H1 (cell line): Measurements from ENCODE around the gene RRP1. TPM values are rescaled to one million over a fixed set of nuclear protein-coding genes. Genes with fewer than 3 reads are reported as not detected.

Source experiments
- CTCF ChIA-PET: fragments of 300-600 bp; sonication (Branson Sonifier 250); formaldehyde crosslinking; loops from one replicate; lab custom pipeline; 2021; ENCODE audit not compliant: partially characterized antibody; lab: Charles Lee
- POLR2A ChIA-PET: fragments of 300-600 bp; sonication (Branson Sonifier 250); formaldehyde crosslinking; loops from one replicate; lab custom pipeline; 2021; ENCODE audit warnings: inconsistent platforms; ENCODE audit not compliant: partially characterized antibody; lab: Charles Lee
- DNase-seq, 2 experiments: peaks; one replicate each; pipeline versions ENCODE4 v3.0.0 to v3.0.0-alpha.2; 2010 to 2022; ENCODE audit warnings: low spot score in 2 of 2, low read depth in 1 of 2, mixed read lengths in 1 of 2
- FAIRE-seq: peaks from 2 replicates; lab custom pipeline; 2011; peaks lifted over from hg19 to GRCh38; lab: Jason Lieb, UNC
- H2AFZ ChIP-seq: 2 replicates; pipeline ENCODE4 v1.8.1; 2012; ENCODE audit warnings: low read length, inconsistent platforms
- H2AK5ac ChIP-seq: 2 replicates; pipeline ENCODE4 v1.6.1; 2013; ENCODE audit warnings: low read depth, low read length
- H2BK120ac ChIP-seq: replicated peaks from 2 replicates; pipeline ENCODE3; 2013; ENCODE audit warnings: low read depth, low read length, inconsistent platforms
- H2BK12ac ChIP-seq: 2 replicates; pipeline ENCODE4 v1.6.1; 2013; ENCODE audit warnings: low read depth, low read length
- H2BK15ac ChIP-seq: 2 replicates; pipeline ENCODE4 v1.6.1; 2013; ENCODE audit warnings: low read length
- H2BK20ac ChIP-seq: 2 replicates; pipeline ENCODE4 v1.6.1; 2013; ENCODE audit warnings: low read length
- H2BK5ac ChIP-seq: 2 replicates; pipeline ENCODE4 v1.6.1; 2013; ENCODE audit warnings: low read depth, low read length
- H3K14ac ChIP-seq: 2 replicates; pipeline ENCODE4 v1.6.1; 2013; ENCODE audit warnings: inconsistent platforms; ENCODE audit not compliant: insufficient read length
- H3K18ac ChIP-seq: 2 replicates; pipeline ENCODE4 v1.6.1; 2013; ENCODE audit warnings: low read length; ENCODE audit errors: extremely low read depth
- H3K23ac ChIP-seq: 2 replicates; pipeline ENCODE4 v1.6.1; 2013; ENCODE audit warnings: inconsistent platforms; ENCODE audit not compliant: insufficient read length
- H3K23me2 ChIP-seq: 2 replicates; pipeline ENCODE4 v1.6.1; 2013; ENCODE audit warnings: low read depth, low read length
- H3K27ac ChIP-seq: 2 replicates; pipeline ENCODE4 v1.6.1; 2011; ENCODE audit warnings: low read depth, low read length, inconsistent platforms
- H3K27me3 ChIP-seq, 4 experiments: replicated peaks in 1 of 4; 1 replicate in 1 of 4; 2 replicates in 3 of 4; pipeline versions ENCODE4 v1.6.1 to v1.8.1; 2011 to 2013; ENCODE audit warnings: low read length in 3 of 4, mild to moderate bottlenecking in 3 of 4, inconsistent platforms in 2 of 4, mixed read lengths in 2 of 4, moderate library complexity in 1 of 4; ENCODE audit not compliant: control insufficient read depth in 3 of 4, insufficient read depth in 3 of 4; ENCODE audit errors: extremely low read depth in 1 of 4
- H3K36me3 ChIP-seq, 4 experiments: 2 replicates each; pipeline versions ENCODE4 v1.6.1 to v1.8.1; 2011 to 2013; ENCODE audit warnings: mild to moderate bottlenecking in 4 of 4, low read length in 3 of 4, moderate library complexity in 2 of 4, control low read depth in 1 of 4, inconsistent platforms in 1 of 4; ENCODE audit not compliant: insufficient read depth in 4 of 4, control insufficient read depth in 2 of 4
- H3K4ac ChIP-seq: replicated peaks from 2 replicates; pipeline ENCODE3; 2013; ENCODE audit warnings: low read length, low read depth, mixed read lengths, inconsistent platforms; ENCODE audit not compliant: insufficient read length
- H3K4me1 ChIP-seq, 4 experiments: replicated peaks in 1 of 4; 1 replicate in 1 of 4; 2 replicates in 3 of 4; pipeline versions ENCODE4 v1.6.1 to v1.8.1; 2011 to 2013; ENCODE audit warnings: low read length in 3 of 4, inconsistent platforms in 2 of 4, mixed read lengths in 1 of 4; ENCODE audit not compliant: insufficient read depth in 4 of 4, control insufficient read depth in 3 of 4
- H3K4me2 ChIP-seq, 2 experiments: 2 replicates each; pipeline versions ENCODE4 v1.6.1 to v1.8.1; 2011 to 2013; ENCODE audit warnings: low read depth in 2 of 2, low read length in 2 of 2, control low read depth in 1 of 2, inconsistent platforms in 1 of 2, mild to moderate bottlenecking in 1 of 2; ENCODE audit not compliant: insufficient read depth in 1 of 2
- H3K4me3 ChIP-seq, 4 experiments: fragments of 200-600, 300-600 bp in 1 of 4; sonication (generic), shearing (Covaris generic), sonication (Bioruptor Twin) in 1 of 4; 2 replicates each; pipeline versions ENCODE4 v1.5.1 to v1.8.1; 2011 to 2016; ENCODE audit warnings: low read length in 4 of 4, low read depth in 3 of 4, control low read depth in 2 of 4, inconsistent platforms in 2 of 4, mild to moderate bottlenecking in 2 of 4, mixed read lengths in 1 of 4, moderate library complexity in 1 of 4; ENCODE audit not compliant: insufficient read depth in 2 of 4; ENCODE audit errors: extremely low read depth in 1 of 4
- H3K56ac ChIP-seq: replicated peaks from 2 replicates; pipeline ENCODE3; 2013; ENCODE audit warnings: low read depth, mild to moderate bottlenecking, mixed read lengths, low read length, inconsistent platforms; ENCODE audit not compliant: insufficient read length
- H3K79me1 ChIP-seq: 2 replicates; pipeline ENCODE4 v1.6.1; 2013; ENCODE audit warnings: low read depth, low read length, control low read depth
- H3K79me2 ChIP-seq, 2 experiments: 2 replicates each; pipeline versions ENCODE4 v1.6.1 to v1.8.1; 2012 to 2013; ENCODE audit warnings: low read length in 2 of 2, mild to moderate bottlenecking in 2 of 2, inconsistent platforms in 1 of 2; ENCODE audit not compliant: insufficient read depth in 2 of 2, control insufficient read depth in 1 of 2
- H3K9ac ChIP-seq, 4 experiments: replicated peaks in 1 of 4; 1 replicate in 1 of 4; 2 replicates in 3 of 4; pipeline versions ENCODE4 v1.6.1 to v1.8.1; 2011 to 2013; ENCODE audit warnings: low read depth in 3 of 4, low read length in 3 of 4, control low read depth in 2 of 4, mild to moderate bottlenecking in 2 of 4, moderate library complexity in 2 of 4, inconsistent platforms in 1 of 4; ENCODE audit errors: extremely low read depth in 1 of 4
- H3K9me3 ChIP-seq, 2 experiments: 2 replicates each; pipeline versions ENCODE4 v1.6.1 to v1.8.1; 2012 to 2013; ENCODE audit warnings: mild to moderate bottlenecking in 2 of 2, moderate library complexity in 2 of 2, control low read depth in 1 of 2, inconsistent platforms in 1 of 2, low read depth in 1 of 2, low read length in 1 of 2, mixed read lengths in 1 of 2; ENCODE audit not compliant: insufficient read depth in 2 of 2
- H4K20me1 ChIP-seq, 2 experiments: replicated peaks in 1 of 2; 2 replicates each; pipeline versions ENCODE3 to v1.8.1; 2011 to 2013; ENCODE audit warnings: inconsistent platforms in 2 of 2, low read length in 2 of 2, mild to moderate bottlenecking in 1 of 2; ENCODE audit not compliant: insufficient read depth in 2 of 2, control insufficient read depth in 1 of 2
- H4K5ac ChIP-seq: 2 replicates; pipeline ENCODE4 v1.6.1; 2013; ENCODE audit warnings: low read length, low read depth, mixed read lengths, inconsistent platforms; ENCODE audit not compliant: insufficient read length
- H4K8ac ChIP-seq: 2 replicates; pipeline ENCODE4 v1.8.0; 2013; ENCODE audit warnings: mild to moderate bottlenecking, moderate library complexity, low read length, inconsistent platforms; ENCODE audit not compliant: insufficient read depth; ENCODE audit errors: extremely low read depth
- H4K91ac ChIP-seq: replicated peaks from 2 replicates; pipeline ENCODE3; 2013; ENCODE audit warnings: low read length, mixed read lengths, inconsistent platforms; ENCODE audit not compliant: insufficient read length
- CREB1 ChIP-seq: IDR thresholded peaks from 2 replicates; pipeline ENCODE4 v1.6.1; 2012; ENCODE audit warnings: inconsistent platforms
- CTBP2 ChIP-seq: IDR thresholded peaks from 2 replicates; pipeline ENCODE4 v1.7.0; 2011; ENCODE audit warnings: borderline replicate concordance, mild to moderate bottlenecking, moderate library complexity, mixed read lengths, low read length; ENCODE audit not compliant: insufficient read depth, insufficient read length
- HDAC6 ChIP-seq: IDR thresholded peaks from one replicate; pipeline ENCODE4 v1.7.1; 2012; ENCODE audit warnings: low read depth, mild to moderate bottlenecking, inconsistent platforms, low read length, moderate library complexity
- KDM5A ChIP-seq: fragments of 200-600 bp; IDR thresholded peaks from 2 replicates; pipeline ENCODE4 v1.7.1; 2012; ENCODE audit warnings: mild to moderate bottlenecking, low read length, inconsistent platforms, mixed read lengths
- PHF8 ChIP-seq: fragments of 200-600 bp; sonication (generic); conservative IDR thresholded peaks from 2 replicates; pipeline ENCODE4 v1.7.1; 2012; ENCODE audit warnings: low read depth, mild to moderate bottlenecking, inconsistent platforms, low read length, moderate library complexity
- SIN3A ChIP-seq, 2 experiments: IDR thresholded peaks in 1 of 2; conservative IDR thresholded peaks in 1 of 2; 2 replicates each; pipeline ENCODE4 v1.6.1; 2011 to 2012; ENCODE audit warnings: low read length in 2 of 2, improper control_type of control experiment in 1 of 2, low read depth in 1 of 2, mild to moderate bottlenecking in 1 of 2
- SIRT6 ChIP-seq: IDR thresholded peaks from one replicate; pipeline ENCODE4 v1.7.1; 2012; ENCODE audit warnings: low read length, inconsistent platforms
- SP2 ChIP-seq: IDR thresholded peaks from 2 replicates; pipeline ENCODE4 v1.6.1; 2012; ENCODE audit warnings: mild to moderate bottlenecking, low read length, inconsistent platforms
- SRF ChIP-seq: IDR thresholded peaks from 2 replicates; pipeline ENCODE4 v1.6.1; 2011; ENCODE audit warnings: mild to moderate bottlenecking, low read depth, low read length, moderate library complexity
- TAF1 ChIP-seq: IDR thresholded peaks from 2 replicates; pipeline ENCODE4 v1.6.1; 2011; ENCODE audit warnings: mild to moderate bottlenecking, low read depth, low read length
- TCF12 ChIP-seq: IDR thresholded peaks from 2 replicates; pipeline ENCODE4 v1.6.1; 2011; ENCODE audit warnings: low read depth, mild to moderate bottlenecking, low read length
- TEAD4 ChIP-seq: IDR thresholded peaks from 2 replicates; pipeline ENCODE4 v1.6.1; 2012; ENCODE audit warnings: low read depth, low read length, inconsistent platforms, mixed read lengths
- whole genome bisulfite sequencing, 2 experiments: shearing (Covaris generic) in 1 of 2; methylation state at CpG; one replicate each; pipeline versions ENCODE4 v1.1.6 to v1.1.7; 2013 to 2015; ENCODE audit warnings: low lambda C conversion rate in 2 of 2, mixed read lengths in 2 of 2, inconsistent platforms in 1 of 2, low coverage in 1 of 2, missing lambda C conversion rate in 1 of 2; ENCODE audit not compliant: insufficient replicate concordance in 2 of 2, insufficient coverage in 1 of 2, insufficient read length in 1 of 2; ENCODE audit errors: extremely low coverage in 1 of 2, missing lambda C conversion rate in 1 of 2; 5-methylcytosine and 5-hydroxymethylcytosine counted together
- polyA plus RNA-seq, 7 experiments: library from polyadenylated mRNA; depleted of rRNA in 3 of 7; stranded (reverse) in 5 of 7; unstranded in 2 of 7; fragments of >200 nt in 5 of 7; fragments of 200-250 nt in 2 of 7; gene quantifications; 1 replicate in 5 of 7; 2 replicates in 1 of 7; 4 replicates in 1 of 7; pipeline versions ENCODE4 v1.2.1 to v1.2.3, GENCODE V29; 2011 to 2013; ENCODE audit warnings: missing spikeins in 2 of 7, mixed read lengths in 2 of 7
- total RNA-seq: library from RNA; stranded (reverse); fragmentation: NEBNext Ultra II Directional; extraction: Animal tissue kit (Norgen Biotek cat#: 25700); gene quantifications from 2 replicates; pipeline ENCODE4 v1.2.1, GENCODE V29; 2021
- TF ChIP-seq, protein P1 (sequence below), 3 experiments: IDR thresholded peaks; 1 replicate in 2 of 3; 2 replicates in 1 of 3; pipeline versions ENCODE4 v1.5.1 to v1.6.1; 2011; ENCODE audit warnings: low read length in 3 of 3, mild to moderate bottlenecking in 3 of 3, inconsistent platforms in 2 of 3, low read depth in 1 of 3, moderate library complexity in 1 of 3; ENCODE audit not compliant: insufficient read depth in 1 of 3; ENCODE audit errors: control extremely low read depth in 1 of 3

Gene RRP1
- total and polyA plus RNA-seq, 2 of the 8 experiments (the other 6 are each of a cell fraction or from before 2014, with no cell fraction given): 11.6 to 55.2 TPM

DNA sequence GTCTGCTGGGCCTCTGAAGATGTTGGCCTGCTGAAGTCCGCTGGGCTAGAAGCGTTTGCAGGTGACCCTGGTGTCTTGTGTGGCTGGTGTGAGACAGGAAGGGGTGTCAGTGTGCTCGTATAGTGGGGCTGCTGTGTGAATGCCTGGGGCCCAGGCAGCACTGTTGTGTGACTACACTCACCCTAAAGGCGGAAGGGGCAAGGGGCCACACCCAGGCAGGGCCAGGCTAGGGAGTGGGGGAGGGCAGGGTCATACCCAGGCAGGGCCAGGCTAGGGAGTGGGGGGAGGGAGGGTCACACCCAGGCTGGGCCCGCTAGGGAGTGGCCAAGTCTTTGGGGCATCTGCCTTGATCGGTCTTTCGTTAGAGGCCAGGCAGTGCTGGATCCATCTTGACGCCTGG is 45.4 kb upstream of the RRP1 start:
- TF ChIP-seq SIN3A (conservative IDR thresholded peaks at IDR 0.05 in 1 of 2, IDR thresholded peaks at IDR 0.05 in 1 of 2; ENCODE audit: low read depth in 1 of 2, low read length in 2 of 2): no peak
- no peak for TF ChIP-seq PHF8
- TF ChIP-seq SIRT6: no peak
- no peak for TF ChIP-seq TCF12
- no peak for TF ChIP-seq CREB1
- TF ChIP-seq CTBP2: no peak
- no peak for TF ChIP-seq SRF
- no peak for TF ChIP-seq HDAC6
- TF ChIP-seq SP2: no peak
- TF ChIP-seq, protein P1, sequence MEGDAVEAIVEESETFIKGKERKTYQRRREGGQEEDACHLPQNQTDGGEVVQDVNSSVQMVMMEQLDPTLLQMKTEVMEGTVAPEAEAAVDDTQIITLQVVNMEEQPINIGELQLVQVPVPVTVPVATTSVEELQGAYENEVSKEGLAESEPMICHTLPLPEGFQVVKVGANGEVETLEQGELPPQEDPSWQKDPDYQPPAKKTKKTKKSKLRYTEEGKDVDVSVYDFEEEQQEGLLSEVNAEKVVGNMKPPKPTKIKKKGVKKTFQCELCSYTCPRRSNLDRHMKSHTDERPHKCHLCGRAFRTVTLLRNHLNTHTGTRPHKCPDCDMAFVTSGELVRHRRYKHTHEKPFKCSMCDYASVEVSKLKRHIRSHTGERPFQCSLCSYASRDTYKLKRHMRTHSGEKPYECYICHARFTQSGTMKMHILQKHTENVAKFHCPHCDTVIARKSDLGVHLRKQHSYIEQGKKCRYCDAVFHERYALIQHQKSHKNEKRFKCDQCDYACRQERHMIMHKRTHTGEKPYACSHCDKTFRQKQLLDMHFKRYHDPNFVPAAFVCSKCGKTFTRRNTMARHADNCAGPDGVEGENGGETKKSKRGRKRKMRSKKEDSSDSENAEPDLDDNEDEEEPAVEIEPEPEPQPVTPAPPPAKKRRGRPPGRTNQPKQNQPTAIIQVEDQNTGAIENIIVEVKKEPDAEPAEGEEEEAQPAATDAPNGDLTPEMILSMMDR (IDR thresholded peaks at IDR 0.05; ENCODE audit: control extremely low read depth in 1 of 3, insufficient read depth in 1 of 3, low read depth in 1 of 3, low read length in 3 of 3): no peak
- TF ChIP-seq TEAD4: no peak
- no peak for TF ChIP-seq TAF1
- TF ChIP-seq KDM5A: no peak
- no peak for DNase-seq
- Histone ChIP-seq H3K18ac (no peak overlapping the region), H4K5ac (no peak overlapping the region), H3K79me1 (0 out of 2 replicates have a peak, but pooled peaks cover 2% of the 10 kb centered on the region), H3K9ac (no peak overlapping the region), H4K20me1 (peaks cover 0 to 9% of the 10 kb centered on the region in 2 experiments), H3K27ac (no peak overlapping the region), H2BK120ac (no peak overlapping the region), H4K8ac (no peak overlapping the region), H3K4me2 (no peak overlapping the region), H3K4me3 (no peak overlapping the region), H3K79me2 (no peaks in the 10 kb centered on the region), H3K9me3 (no peaks in the 10 kb centered on the region), H3K14ac (no peak overlapping the region), H3K27me3 (no peaks in the 10 kb centered on the region), H3K36me3 (peaks cover 0 to 14% (median 13%) of the 10 kb centered on the region in 4 experiments; a peak in 6 of 8 replicates), H3K4me1 (peaks cover 0 to 9% (median 4%) of the 10 kb centered on the region in 4 experiments; a peak in 5 of 7 replicates), H3K56ac (no peak overlapping the region), H3K23me2 (no peaks in the 10 kb centered on the region), H2AK5ac (no peak overlapping the region), H4K91ac (no peak overlapping the region), H3K23ac (no peak overlapping the region), H2BK12ac (no peak overlapping the region), H2BK15ac (no peak overlapping the region), H2BK20ac (no peak overlapping the region), H3K4ac (no peak overlapping the region), H2AFZ (no peak overlapping the region), H2BK5ac (no peak overlapping the region; the same call in 1 of the 2 replicates)
- no peak for FAIRE-seq
- 91% methylated on average over 7 of the region's 8 CpGs; no CpG with 5 or more reads in 1 of the 2 experiments for WGBS, 2 experiments
- ChIA-PET CTCF (no interaction called here), POLR2A (no interaction called here)
